ENCODE results near the gene SIGLEC12.

- no peak for TF ChIP-seq CTCF (IDR thresholded peaks at IDR 0.05)
- no peak for TF ChIP-seq POLR2AphosphoS5 (IDR thresholded peaks at IDR 0.05)
- no peak for TF ChIP-seq POLR2A (IDR thresholded peaks at IDR 0.05)
- no peak for TF ChIP-seq EP300 (IDR thresholded peaks at IDR 0.05)
Measured at GRCh38 chr19:51489113-51489512, 12.5 kb downstream of the SIGLEC12 start.

Data from gastroesophageal sphincter (tissue), 3 donors.